LNCaP clone FGC (cell line): Measurements from ENCODE around the gene SLC39A11.

Experiments used
- DNase-seq: peaks from one replicate; pipeline ENCODE4 v3.0.0-alpha.2; 2011; ENCODE audit warnings: low read depth
- H3K4me3 ChIP-seq: 2 replicates; pipeline ENCODE4 v1.5.1; 2011; ENCODE audit warnings: mild to moderate bottlenecking, low read depth, low read length, control low read depth
- TF ChIP-seq, protein P1 (sequence below): IDR thresholded peaks from 2 replicates; pipeline ENCODE4 v1.5.1; 2012; ENCODE audit warnings: mild to moderate bottlenecking; ENCODE audit not compliant: control insufficient read depth, insufficient read depth; ENCODE audit errors: extremely low read depth

Gene SLC39A11

GRCh38 chr17:72719578-72720493, 372.7 kb downstream of the SLC39A11 start:
- DNase-seq = no peak
- H3K4me3 ChIP-seq = no peak overlapping the region
- TF ChIP-seq, protein P1, sequence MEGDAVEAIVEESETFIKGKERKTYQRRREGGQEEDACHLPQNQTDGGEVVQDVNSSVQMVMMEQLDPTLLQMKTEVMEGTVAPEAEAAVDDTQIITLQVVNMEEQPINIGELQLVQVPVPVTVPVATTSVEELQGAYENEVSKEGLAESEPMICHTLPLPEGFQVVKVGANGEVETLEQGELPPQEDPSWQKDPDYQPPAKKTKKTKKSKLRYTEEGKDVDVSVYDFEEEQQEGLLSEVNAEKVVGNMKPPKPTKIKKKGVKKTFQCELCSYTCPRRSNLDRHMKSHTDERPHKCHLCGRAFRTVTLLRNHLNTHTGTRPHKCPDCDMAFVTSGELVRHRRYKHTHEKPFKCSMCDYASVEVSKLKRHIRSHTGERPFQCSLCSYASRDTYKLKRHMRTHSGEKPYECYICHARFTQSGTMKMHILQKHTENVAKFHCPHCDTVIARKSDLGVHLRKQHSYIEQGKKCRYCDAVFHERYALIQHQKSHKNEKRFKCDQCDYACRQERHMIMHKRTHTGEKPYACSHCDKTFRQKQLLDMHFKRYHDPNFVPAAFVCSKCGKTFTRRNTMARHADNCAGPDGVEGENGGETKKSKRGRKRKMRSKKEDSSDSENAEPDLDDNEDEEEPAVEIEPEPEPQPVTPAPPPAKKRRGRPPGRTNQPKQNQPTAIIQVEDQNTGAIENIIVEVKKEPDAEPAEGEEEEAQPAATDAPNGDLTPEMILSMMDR = no peak

GRCh38 chr17:72719206-72719577, 373.3 kb downstream of the SLC39A11 start:
- DNase-seq = no peak
- no peak overlapping the region for H3K4me3 ChIP-seq
- TF ChIP-seq, protein P1 = no peak

GRCh38 chr17:72717676-72718075, 374.8 kb downstream of the SLC39A11 start:
- TF ChIP-seq, protein P1 = no peak
- DNase-seq = no peak
- no peak overlapping the region for H3K4me3 ChIP-seq

DNA sequence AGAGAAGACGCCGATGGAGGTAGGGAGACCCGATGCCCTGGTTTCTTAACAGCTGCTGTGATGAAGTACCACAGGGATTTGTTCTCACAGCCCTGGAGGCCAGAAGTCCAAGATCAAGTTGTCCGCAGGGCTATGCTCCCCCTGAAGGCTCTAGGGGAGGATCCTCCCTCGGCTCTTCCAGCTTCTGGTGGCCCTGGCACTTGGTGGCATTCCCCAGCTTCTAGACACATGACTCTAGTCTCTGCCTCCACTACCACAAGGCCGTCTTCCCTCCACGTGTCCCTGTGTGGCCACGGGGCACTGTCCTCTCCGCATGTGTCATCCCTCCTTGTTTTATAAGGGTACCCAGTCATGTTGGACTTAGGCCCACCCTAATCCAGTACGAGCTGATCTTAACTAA, 375.2 kb downstream of the SLC39A11 start:
- no peak for DNase-seq
- no peak overlapping the region for H3K4me3 ChIP-seq
- TF ChIP-seq, protein P1 = no peak

DNA sequence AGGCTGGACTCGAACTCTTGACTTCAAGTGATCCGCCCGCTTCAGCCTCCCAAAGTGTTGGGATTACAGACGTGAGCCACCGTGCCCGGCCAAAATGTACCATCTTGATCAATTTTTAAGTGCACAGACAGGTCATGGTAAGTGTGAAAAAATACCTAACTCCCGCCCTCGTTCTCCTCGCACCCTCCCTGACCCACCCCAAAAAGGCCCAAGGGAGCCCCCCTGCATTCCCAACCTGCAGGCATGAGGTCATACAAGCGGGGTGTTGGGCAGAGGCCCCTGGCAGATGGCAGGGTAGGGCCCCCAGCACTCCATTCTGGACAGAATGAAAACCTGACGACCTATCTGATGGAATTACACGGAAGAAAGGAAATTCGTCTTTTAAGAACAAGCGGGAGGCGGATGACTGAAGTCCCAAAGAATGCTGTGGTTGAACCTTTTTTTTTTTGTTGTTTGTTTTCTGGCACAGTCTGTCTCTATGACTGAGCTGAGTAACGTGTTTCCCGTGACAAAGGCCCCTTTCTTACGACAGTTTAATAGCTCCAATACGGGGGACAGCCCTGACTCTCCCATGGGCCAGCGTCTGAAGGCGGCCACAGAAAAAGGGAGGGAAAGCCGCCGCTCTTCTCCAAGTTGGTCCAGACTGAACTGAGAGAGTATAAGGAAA, 376.4 kb downstream of the SLC39A11 start:
- DNase-seq = no peak
- TF ChIP-seq, protein P1 = no peak
- no peak overlapping the region for H3K4me3 ChIP-seq

GRCh38 chr17:72714357-72714966, 378.0 kb downstream of the SLC39A11 start:
- TF ChIP-seq, protein P1 = no peak
- no peak for DNase-seq
- no peak overlapping the region for H3K4me3 ChIP-seq
